H1 (cell line): ENCODE data around the gene ARHGAP6.

ENCODE experiments used
- EP300 ChIP-seq, 2 experiments: IDR thresholded peaks; 1 replicate in 1 of 2; 2 replicates in 1 of 2; pipeline ENCODE4 v1.6.1; 2011 to 2012; ENCODE audit warnings: low read depth in 2 of 2, low read length in 2 of 2, mild to moderate bottlenecking in 2 of 2, borderline replicate concordance in 1 of 2, inconsistent platforms in 1 of 2, moderate library complexity in 1 of 2
- GTF2F1 ChIP-seq: IDR thresholded peaks from 2 replicates; pipeline ENCODE4 v1.6.1; 2012; ENCODE audit warnings: low read depth, low read length, improper control_type of control experiment, borderline replicate concordance
- POLR2AphosphoS5 ChIP-seq: IDR thresholded peaks from 2 replicates; pipeline ENCODE4 v1.6.1; 2011; ENCODE audit warnings: low read depth, low read length
- POU5F1 ChIP-seq: IDR thresholded peaks from 2 replicates; pipeline ENCODE4 v1.6.1; 2011; ENCODE audit warnings: low read depth, mild to moderate bottlenecking, low read length, moderate library complexity
- SUZ12 ChIP-seq: fragments of 200-600 bp; sonication (generic); IDR thresholded peaks from 2 replicates; pipeline ENCODE4 v1.6.1; 2012; ENCODE audit warnings: mild to moderate bottlenecking, inconsistent platforms, low read length, moderate library complexity, mixed read lengths

GRCh38 chrX:11641349-11642065 lies 24.2 kb downstream of the ARHGAP6 start:
- no peak for TF ChIP-seq POU5F1
- TF ChIP-seq GTF2F1 = no peak
- no peak for TF ChIP-seq SUZ12
- no peak for TF ChIP-seq POLR2AphosphoS5
- no peak for TF ChIP-seq EP300 (IDR thresholded peaks at IDR 0.05; ENCODE audit: borderline replicate concordance in 1 of 2, low read depth in 2 of 2, low read length in 2 of 2)
